NCI-H187 (cell line): ENCODE data around the gene SETDB1.
A peak's percentile ranks its signal among the peaks of the same experiment; 100 is the strongest.
"Not testable (repeated sequence)": the region's sequence is repeated elsewhere in the genome, so short reads cannot be mapped to it uniquely, and the experiment has no call there.

Experiments used
- DNase-seq, 2 experiments: peaks; one replicate each; lab custom pipeline; 2025; lab: John Stamatoyannopoulos, UW

The SETDB1 gene

DNA sequence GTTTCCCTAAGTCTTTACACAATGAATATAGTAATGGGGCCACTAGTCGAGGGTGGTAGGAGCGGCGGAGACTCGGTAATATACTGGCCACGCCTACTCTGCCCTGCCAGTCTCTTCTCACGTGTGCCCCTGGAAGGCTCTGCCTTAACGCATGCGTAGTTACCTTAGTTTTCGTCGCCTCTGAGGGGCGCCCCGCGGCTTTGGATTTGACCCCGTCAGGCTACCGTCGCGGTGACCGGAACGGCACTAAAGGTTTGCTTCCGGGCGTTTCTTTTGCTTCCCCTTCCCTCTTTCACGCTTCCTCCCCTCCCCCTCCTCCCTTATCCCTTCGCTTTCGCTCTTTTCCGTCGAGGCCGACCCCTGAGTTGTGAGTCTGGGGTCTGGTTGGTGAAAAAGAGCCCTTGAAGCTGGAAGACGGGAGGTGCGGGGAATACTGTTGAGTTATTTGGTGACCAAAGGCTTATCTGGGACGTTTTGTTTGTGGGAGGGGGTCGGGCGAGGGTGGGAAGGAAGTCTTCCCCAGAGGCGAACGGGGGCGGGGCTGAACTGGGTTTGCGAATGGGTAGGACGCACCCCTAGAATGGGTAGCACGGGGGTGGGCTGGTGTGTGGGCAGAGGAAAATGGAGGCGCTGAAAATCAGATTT lies at the start of gene SETDB1:
Gene SETDB1 (plus strand): TSS at position 267 of the 645 bp plus-strand sequence. CDS start 1,352 bp downstream, outside the sequence.
- DNase-seq: peak; percentile 98

DNA sequence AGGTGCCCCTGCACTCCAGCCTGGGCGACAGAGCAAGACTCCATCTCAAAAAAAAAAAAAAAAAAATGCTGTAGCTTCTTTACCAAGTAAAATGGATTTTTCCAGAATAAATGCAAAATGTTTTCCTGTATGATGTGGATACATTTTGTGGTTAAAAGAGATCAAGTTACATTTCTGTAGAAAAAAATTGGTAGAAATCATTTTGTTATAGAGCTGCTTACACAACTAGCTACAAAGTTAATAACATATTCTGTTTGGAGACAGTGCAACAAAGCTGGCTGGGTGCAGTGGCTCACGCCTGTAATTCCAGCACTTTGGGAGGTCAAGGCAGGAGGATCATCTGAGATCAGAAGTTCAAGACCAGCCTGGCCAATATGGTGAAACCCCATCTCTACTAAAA lies 47.2 kb upstream of the SETDB1 start:
- not testable (repeated sequence) for DNase-seq

DNA sequence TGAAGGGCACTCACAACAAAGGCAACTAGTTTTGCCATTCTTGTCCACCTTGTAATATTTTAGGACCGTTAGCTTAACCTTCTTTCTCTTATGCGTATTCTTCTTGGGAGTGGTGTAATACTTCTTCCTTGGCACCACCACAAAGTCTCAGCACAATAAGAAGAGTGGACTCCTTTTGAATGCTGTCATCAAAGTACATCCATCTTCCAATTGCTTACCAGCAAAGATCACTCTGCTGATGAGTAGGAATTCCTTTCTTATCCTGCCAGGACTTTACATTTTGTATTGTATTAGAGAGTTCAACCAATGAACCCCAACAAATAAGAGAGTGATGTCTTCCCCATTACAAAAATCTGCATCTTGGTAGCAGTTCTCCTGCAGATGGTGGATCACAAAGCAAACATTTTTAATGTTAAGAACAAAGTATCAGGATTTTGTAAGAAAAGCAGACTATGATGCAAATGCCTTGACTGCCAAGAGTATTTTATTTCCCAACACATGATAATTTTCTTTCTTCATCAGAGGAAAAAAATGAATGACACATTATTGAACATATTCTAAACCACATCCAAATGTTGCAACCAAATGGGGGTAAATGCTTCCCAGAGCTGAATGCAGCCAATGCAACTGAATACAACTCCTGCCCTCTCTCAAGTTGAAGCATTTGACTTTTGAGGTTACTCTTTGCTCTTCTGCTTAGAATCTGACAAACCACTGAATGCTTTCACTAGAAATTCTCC lies 44.7 kb upstream of the SETDB1 start:
- no peak for DNase-seq

DNA sequence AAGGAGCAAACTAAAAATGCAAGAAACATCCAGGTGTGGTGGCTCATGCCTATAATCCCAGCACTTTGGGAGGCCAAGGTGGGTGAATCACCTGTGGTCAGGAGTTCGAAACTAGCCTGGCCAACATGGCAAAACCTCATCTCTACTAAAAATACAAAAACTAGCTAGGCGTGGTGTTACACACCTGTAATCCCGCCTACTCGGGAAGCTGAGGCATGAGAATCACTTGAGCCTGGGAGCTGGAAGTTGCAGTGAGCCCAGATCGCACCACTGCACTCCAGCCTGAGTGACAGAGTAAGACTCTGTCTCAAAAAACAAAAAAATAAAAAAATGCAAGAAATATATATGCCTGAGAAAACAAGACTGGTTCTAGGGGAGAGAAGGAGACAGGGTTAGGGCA lies 43.0 kb upstream of the SETDB1 start:
- not testable (repeated sequence) for DNase-seq

DNA sequence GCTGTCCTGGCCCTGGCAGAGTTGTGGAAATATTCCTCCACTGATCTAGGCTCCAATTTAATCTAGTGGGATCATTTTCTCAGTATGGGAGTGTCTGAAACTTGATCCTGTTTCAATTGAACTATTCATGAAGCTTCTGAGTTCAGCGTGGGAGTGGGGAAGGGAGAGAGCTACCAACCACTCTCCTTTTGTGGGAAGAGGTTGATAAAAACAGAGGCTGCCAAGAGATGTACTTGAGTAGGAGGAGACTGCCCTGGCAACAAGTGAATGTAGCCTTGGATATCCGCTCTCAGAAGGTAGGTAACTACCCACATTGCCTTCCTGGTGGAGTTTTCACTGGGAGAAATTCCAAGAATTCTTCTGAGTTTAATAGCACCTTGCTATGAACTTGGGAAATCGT lies 39.1 kb upstream of the SETDB1 start, which contains the start of gene CTXND2:
Gene CTXND2 (plus strand): TSS at position 119 of the 400 bp plus-strand sequence. CDS start 25,179 bp downstream, outside the sequence.
- no peak for DNase-seq

DNA sequence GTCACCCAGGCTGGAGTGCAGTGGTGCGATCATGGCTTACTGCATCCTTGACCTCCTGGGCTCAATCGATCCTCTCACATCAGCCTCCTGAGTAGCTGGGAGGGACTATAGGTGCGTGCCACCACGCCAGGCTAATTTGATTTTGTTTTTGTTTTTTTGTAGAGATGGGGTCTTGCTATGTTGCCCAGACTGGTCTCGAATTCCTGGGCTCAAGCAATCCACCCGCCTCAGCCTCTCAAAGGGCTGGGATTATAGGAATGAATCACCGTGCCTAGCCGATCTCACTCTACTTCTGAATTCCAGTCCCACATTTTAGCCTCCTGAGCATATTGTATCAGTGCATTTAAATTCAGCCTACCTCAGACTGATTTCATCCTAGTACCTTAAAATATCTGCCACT lies 37.4 kb upstream of the SETDB1 start:
- no peak for DNase-seq

DNA sequence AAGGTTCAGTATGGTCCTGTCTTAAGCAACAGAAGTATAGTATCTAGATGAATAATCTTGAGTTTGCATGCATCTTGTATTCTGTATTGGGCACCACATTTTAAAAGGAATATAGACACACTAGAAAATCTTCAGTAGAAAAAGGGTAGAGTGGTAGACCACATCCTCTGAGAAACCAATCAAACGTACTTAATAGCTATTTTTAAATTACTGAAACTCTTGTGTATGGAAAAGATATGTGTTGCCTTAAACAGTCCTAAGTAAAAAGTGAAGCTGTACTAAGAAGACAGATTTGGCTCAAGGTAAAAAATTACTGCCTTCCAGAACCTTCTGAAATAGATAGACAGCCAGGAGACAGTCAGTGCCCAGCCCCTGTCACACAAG lies 36.1 kb upstream of the SETDB1 start:
- no peak for DNase-seq

DNA sequence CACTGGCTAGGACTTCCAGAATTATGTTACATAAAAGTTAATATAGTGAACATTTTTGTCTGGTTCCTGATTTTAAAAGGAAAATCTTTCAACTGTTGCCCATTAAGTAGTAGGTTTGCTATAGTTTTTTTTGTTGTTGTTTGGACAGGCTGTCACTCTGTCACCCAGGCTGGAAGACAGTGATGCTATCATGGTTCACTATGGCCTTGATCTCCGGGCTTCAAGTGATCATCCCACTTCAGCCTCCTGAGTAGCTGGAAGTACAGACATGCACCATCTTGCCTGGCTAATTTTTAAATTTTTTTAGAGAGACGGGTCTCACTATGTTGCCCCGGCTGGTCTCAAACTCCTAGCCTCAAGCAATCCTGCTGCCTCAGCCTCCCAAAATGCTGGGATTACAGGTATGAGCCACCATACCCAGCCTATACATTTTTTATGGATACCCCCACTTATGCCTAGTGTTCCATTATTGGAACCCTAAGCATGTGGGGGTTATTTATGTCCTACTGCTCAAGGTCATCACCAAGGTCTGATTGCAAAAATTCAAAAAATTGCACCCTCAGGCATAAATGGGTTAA lies 32.7 kb upstream of the SETDB1 start:
- no peak for DNase-seq

DNA sequence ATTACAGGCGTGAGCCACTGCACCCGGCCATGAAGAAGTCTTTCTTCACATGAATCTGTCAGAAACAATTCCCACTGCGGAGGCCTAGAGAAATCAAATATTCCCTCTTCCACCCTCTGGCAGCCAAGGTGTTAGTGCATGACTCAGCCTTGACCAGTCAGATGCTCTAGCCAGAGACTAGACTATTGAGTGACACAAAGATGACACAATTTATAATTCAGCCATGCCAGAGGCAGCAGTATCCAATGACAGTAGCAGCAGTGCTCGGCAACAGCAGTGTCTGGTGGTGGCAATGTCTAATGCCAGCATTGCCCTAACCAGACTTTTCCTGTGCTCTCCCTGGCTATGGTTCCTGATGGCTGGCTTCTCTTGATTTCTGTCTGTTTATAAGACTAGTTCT lies 30.5 kb upstream of the SETDB1 start:
- no peak for DNase-seq

DNA sequence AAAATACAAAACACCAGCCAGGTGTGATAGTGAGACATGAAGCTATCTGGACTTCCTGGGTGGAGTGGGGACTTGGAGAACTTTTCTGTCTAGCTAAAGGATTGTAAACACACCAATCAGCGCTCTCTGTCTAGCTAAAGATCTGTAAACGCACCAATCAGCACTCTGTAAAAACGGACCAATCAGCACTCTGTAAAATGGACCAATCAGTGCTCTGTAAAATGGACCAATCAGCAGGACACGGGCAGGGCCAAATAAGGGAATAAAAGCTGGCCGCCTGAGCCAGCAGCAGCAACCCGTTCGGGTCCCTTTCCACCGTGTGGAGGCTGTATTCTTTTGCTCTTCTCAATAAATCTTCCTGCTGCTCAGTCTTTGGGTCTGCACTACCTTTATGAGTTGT lies 26.4 kb upstream of the SETDB1 start:
- not testable (repeated sequence) for DNase-seq

DNA sequence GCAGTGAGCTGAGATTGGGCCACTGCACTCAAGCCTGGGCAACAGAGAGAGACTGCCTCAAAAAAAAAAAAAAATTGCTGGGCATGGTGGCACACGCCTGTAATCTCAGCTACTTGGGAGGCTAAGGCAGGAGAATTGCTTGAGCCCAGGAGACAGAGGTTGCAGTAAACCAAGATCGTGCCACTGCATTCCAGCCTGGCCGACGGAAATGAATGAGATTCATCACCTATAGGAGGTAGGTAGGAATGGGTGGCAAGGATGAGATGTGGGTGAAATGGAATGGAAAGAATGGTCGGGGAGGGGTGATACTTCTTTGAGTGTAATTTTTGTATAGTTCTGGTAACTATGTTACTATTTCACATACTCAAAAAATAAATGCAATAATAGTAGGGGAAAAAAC lies 23.8 kb upstream of the SETDB1 start:
- DNase-seq: no peak

DNA sequence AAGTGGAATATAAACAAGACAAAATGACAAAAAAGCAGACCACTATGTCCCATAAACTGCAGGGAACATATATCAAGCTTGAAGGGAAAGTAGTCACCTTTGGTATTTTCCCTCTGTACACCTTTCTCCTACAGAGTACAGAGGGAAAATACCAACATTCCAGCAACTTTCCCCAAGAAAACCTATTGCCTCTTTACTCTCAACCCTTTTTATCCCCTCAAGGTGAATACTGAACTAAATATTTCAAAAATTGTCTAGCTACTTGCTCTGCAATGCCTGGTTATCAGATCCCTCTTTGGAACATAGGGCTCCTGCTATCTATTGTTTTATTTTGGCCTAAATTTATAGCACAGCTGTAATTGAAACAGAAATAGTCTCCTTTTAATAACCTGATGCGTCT lies 23.4 kb upstream of the SETDB1 start:
- DNase-seq: no peak

DNA sequence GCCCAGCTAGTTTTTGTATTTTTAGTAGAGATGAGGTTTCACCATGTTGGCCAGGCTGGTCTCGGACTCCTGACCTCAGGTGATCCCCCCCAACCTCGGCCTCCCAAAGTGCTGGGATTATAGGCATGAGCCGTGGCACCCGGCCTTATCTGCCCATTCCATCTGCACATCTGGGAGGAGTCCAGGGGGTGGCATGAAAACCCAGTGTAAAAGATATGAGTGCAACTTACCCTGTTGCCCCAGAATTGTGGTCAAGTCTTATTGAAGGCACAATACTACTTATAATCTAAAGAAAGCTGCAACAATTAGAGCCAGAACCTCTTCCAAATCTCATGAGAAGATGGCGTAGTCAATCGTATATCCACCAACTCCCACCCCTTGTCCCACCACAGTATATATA lies 20.9 kb upstream of the SETDB1 start:
- DNase-seq: no peak

DNA sequence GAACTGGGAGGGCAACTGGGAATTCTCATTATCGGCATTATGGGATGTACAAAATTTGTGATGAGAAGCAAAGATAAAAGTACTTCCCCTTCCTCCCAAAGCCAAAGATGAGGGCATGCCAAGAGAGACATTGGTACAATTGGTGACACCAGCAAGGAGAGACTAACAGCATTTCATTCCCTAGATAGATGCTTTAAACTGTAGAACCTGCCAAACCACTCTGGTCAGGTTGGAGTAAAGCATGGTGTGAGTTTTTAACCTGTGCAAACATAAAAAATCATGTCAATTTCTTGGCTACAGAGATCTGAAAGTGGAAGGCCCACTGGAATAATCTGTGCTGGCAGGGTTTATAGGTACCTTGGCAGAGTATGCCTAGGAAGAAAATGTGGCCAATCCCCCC lies 19.8 kb upstream of the SETDB1 start:
- DNase-seq: no peak

DNA sequence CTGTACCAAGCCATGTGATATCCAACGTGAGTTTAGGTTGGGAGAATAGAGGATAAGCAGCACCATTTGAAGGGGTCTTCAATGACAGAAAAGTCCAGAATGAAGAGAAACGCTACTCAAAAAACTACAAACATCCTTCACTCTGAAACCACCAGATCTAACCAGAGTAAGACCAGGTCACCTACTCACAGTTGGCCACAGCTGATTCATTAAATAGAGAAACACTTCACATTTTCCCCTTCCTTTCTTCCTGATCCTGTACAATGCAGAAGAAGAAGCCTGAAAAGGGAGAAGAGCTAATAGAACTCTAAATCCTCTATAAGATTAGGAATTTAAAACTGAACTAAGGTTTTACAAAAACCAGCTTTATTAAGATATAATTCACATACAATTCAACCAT lies 19.4 kb upstream of the SETDB1 start:
- DNase-seq: no peak

DNA sequence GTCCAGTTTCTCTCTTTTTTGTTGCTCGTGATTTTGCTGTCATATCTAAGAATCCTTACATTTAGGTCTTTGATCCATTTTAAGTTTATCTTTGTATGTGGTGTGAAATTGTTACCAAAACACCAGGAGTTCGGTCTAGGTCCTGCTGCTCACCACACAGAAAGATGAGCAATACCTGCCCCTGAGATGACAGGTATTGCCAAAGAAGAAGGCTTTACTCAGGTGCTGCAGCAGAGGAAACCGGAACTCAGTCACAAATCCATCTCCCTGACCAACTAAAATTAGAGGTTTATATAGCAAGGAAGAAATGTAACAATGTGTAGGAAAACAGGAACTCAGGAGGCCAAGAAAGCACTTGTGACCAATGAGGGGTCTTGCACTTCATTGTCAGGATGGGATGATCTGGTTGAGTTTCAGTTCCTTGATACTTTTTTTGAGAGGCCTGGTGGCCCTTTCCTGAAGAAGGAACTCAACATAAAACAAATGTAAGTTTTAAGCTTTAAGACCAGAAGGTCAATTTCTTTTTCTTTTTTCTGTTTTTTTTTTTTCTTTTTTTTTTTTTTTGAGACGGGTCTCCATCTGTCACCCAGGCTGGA lies 16.5 kb upstream of the SETDB1 start:
- DNase-seq: no peak

DNA sequence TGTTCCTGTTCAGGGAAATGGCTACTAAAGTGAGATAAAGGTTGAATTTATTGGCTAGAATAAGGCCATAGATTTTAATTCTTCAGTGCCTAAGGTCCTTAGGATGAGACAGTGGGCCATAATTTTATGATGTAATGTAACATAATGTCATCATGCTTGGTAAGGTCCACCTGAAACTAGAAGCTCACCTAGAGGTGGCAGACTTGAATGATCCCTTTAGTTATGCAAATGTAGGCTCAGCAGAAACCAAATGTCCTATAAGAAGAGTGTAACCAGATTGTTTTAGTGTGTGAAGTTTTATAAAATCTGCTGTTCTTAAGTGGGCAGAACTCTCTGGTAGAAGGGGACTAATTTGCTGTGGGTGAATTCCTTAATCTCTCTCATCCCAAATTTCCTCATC lies 13.5 kb upstream of the SETDB1 start:
- no peak for DNase-seq

DNA sequence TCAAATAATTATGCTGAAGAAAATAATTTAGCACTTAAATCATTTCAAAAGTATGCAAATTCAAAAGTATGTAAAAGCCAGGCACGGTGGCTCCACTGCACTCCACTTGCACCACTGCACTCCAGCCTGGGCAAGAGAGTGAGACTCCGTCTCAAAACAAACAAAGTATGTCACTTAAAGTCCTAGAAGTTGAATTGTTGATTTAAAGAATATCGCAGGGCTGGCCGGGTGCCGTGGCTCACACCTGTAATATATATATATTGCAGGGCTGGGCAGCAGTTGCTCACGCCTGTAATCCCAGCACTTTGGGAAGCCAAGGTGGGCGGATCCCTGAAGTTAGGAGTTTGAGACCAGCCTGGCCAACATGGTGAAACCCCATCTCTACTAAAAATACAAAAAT lies 8.8 kb upstream of the SETDB1 start:
- no peak for DNase-seq

DNA sequence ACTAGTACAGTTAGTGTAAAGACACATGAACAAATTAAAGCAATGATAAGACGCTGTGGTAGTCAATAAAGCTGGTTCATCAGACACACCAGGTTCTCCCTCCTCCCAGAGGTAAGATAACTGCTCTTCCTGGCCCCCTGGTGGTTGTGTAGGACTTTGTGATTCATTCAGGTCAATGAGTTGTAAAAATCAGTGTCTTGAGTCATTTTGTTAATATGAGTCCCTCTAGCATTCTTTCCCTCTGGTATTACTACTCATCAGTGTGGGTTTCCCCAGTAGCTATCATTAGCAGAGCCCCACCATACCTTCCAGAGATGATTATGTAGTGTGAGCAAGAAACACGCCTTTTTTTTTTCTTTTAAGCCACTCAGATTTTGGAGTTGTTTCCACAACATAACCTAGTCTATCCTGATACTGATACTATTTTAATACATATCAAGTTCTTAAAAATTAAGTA lies 3.6 kb upstream of the SETDB1 start:
- DNase-seq: peak; percentile 33 to 88

DNA sequence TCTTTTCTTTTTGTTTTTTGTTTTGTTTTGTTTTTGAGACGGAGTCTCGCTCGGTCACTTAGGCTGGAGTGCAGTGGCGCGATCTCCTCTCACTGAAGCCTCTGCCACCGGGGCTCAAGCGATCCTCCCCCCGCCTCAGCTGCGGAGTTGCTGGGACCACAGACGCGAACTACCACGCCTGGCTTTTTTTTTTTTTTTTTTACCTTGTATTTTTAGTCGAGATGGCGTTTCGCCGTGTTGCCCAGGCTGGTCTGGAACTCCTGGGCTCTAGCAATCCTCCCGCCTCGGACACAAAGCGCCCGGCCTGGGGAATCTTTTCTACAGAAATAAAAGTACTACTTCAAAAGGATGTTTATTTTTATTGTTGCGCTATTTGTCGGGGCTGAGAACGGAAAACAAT lies 1.1 kb upstream of the SETDB1 start:
- no peak for DNase-seq

DNA sequence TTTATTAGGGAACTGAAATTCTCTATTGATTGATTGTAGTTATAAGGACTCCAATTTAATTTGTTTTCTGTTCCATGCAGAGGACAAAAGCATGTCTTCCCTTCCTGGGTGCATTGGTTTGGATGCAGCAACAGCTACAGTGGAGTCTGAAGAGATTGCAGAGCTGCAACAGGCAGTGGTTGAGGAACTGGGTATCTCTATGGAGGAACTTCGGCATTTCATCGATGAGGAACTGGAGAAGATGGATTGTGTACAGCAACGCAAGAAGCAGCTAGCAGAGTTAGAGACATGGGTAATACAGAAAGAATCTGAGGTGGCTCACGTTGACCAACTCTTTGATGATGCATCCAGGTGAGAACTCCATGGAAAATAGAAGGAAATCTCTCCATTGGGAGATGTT lies 1.5 kb downstream of the SETDB1 start:
- DNase-seq: no peak

DNA sequence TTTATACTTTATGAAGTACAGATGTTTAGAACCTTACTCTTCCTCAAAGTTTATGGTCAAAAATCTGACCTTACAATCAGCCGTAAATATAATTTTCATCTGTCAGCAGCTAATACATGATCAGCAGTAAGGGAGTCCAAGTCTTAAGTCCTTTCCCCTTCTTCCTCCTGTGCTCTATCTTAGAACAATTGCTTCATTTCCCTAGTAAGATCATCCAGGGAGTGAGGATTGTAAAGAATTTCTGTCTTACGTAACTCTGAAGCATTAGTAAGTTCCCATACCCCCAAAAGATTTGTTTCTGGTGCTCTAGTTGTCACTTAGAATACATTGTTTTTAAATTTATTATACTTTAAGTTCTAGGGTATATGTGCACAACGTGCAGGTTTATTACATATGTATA lies 2.1 kb downstream of the SETDB1 start:
- no peak for DNase-seq

DNA sequence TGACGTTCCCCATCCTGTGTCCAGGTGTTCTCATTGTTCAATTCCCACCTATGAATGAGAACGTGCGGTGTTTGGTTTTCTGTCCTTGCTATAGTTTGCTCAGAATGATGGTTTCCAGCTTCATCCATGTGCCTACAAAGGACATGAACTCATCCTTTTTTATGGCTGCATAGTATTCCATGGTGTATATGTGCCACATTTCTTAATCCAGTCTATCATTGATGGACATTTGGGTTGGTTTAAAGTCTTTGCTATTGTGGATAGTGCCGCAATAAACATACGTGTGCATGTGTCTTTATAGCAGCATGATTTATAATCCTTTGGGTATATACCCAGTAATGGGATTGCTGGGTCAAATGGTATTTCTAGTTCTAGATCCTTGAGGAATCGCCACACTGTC lies 2.6 kb downstream of the SETDB1 start:
- not testable (repeated sequence) for DNase-seq
